Measurements from ENCODE around the gene ABCB8.

ABCB8 gene

DNA sequence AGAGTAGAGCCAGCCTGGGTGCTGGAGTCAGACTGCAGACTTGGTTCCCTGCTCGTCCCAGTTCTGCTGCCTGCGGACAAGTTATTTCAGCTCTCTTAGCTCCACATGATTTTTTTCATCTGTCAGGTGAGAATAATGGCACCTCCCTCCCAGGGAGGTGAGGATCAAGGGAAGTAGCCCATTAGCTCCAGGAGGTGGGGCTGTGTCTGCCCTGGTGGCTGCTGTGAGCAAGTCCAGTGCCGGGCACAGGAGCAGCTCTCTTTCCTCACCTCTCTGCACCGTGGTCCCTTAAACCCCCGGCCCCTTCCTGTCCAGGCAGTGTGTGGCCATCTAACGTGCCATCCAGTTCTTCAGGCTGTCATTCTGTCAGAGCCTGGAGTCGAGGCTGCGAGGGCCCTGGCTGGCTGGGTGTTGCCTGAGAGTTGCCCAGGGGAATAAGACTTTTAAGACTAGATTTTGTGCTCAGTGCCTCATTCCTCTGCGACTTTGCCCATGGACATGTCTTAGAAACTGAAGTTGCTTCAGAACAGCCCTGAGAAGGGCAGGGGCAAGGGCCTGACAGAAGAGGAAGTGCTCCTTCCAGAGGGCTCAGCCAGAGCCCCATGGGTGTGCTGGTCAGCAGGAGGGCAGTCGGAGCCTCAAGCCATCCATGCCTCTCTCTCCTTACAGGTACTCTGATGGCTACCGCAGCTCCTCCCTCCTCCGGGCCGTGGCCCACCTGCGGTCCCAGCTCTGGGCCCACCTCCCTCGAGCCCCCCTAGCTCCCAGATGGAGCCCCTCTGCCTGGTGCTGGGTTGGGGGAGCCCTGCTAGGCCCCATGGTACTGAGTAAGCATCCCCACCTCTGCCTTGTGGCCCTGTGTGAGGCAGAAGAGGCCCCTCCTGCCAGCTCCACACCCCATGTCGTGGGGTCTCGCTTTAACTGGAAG is 5.0 kb downstream of the ABCB8 start:
- no peak for TF ChIP-seq Cebpa-rat (IDR thresholded peaks at IDR 0.05)
- peak overlapping the region in 3 of 11 experiments; percentile 9 to 41 (median 40); a peak in 5 of 22 replicates for H3K4me2 ChIP-seq
- H3K9ac ChIP-seq = peak overlapping the region in 5 of 11 experiments; percentile 0 to 36 (median 1); a peak in 5 of 22 replicates
- H3K36me3 ChIP-seq = peaks cover 27 to 52% (median 38%) of the 10 kb centered on the region in 11 experiments; a peak in 21 of 22 replicates
- no peaks in the 10 kb centered on the region for H3K27me3 ChIP-seq
- H4K20me1 ChIP-seq = peaks cover 0 to 32% (median 0%) of the 10 kb centered on the region in 11 experiments; a peak in 6 of 22 replicates
- peaks cover 17 to 42% (median 21%) of the 10 kb centered on the region in 10 experiments for H3K4me1 ChIP-seq
- no peaks in the 10 kb centered on the region for H3K9me3 ChIP-seq (replicated peaks in 1 of 11)
- no peak overlapping the region for H3K4me3 ChIP-seq
- H3K27ac ChIP-seq = 0 out of 22 replicates have a peak overlapping the region, but pooled peaks of 1 of the 11 experiments have one; percentile 20

DNA sequence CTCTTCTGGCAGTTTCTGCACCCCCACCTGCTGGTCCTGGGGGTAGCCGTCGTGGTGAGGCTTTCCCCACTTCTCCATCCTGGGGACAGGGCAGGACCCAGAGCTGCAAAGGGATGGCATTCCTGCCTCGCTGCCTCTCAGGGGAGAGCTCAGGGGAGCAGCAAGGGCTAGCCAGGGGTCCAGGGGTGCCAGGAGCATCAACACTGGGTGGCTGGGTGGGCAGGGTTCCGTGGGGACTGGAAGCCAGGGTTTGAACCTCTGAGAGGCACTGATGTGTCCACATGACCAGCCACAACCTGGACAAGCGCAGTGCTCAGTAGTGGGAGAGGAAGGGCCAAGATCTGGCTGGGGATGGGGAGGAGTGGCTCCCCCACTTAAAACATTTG is 5.6 kb downstream of the ABCB8 start:
- Histone ChIP-seq H3K9me3 (replicated peaks in 1 of 11) (no peaks in the 10 kb centered on the region), H3K4me3 (no peak overlapping the region), H3K27me3 (no peaks in the 10 kb centered on the region), H3K27ac (0 out of 22 replicates have a peak overlapping the region, but pooled peaks of 1 of the 11 experiments have one; percentile 20), H4K20me1 (peaks cover 0 to 37% (median 3%) of the 10 kb centered on the region in 11 experiments; a peak in 8 of 22 replicates), H3K4me1 (peaks cover 22 to 48% (median 26%) of the 10 kb centered on the region in 10 experiments), H3K36me3 (peaks cover 27 to 52% (median 38%) of the 10 kb centered on the region in 11 experiments; a peak in 21 of 22 replicates), H3K4me2 (peak overlapping the region in 2 of 11 experiments; percentile 40 to 41; a peak in 2 of 22 replicates), H3K9ac (peak overlapping the region in 2 of 11 experiments; percentile 15 to 36; a peak in 3 of 22 replicates)
- no peak for TF ChIP-seq Cebpa-rat (IDR thresholded peaks at IDR 0.05)

DNA sequence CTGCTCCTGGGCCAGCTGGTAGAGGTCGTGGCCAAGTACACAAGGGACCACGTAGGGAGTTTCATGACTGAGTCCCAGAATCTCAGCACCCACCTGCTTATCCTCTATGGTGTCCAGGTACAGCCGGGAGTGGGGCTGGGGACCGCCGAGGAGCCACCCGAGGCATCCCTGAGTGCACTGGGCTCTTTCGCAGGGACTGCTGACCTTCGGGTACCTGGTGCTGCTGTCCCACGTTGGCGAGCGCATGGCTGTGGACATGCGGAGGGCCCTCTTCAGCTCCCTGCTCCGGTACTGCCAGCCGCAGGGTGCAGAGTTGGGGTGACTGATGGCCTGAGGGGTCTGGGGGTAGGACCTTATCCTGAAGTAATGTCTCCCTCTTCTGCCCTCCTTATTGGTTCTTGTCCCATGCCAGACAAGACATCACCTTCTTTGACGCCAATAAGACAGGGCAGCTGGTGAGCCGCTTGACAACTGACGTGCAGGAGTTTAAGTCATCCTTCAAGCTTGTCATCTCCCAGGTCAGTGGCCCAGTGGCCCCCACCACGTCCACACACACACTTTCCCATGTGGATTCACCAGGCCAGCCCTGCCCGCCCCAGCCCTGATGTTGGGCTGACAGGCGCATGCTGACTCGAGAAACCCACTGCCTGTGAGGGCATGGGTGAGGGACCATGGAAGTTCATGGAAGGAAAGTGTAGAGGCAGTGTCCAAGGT is 6.2 kb downstream of the ABCB8 start:
- H3K9me3 ChIP-seq (replicated peaks in 1 of 11) = no peaks in the 10 kb centered on the region
- no peaks in the 10 kb centered on the region for H3K27me3 ChIP-seq
- no peak overlapping the region for H3K27ac ChIP-seq
- H4K20me1 ChIP-seq = peaks cover 1 to 40% (median 6%) of the 10 kb centered on the region in 11 experiments; a peak in 13 of 22 replicates
- H3K4me2 ChIP-seq = no peak overlapping the region
- H3K4me3 ChIP-seq = no peak overlapping the region
- TF ChIP-seq Cebpa-rat (IDR thresholded peaks at IDR 0.05) = no peak
- H3K4me1 ChIP-seq = peaks cover 22 to 48% (median 26%) of the 10 kb centered on the region in 10 experiments
- H3K36me3 ChIP-seq = peaks cover 27 to 52% (median 38%) of the 10 kb centered on the region in 11 experiments; a peak in 21 of 22 replicates
- 0 out of 22 replicates have a peak overlapping the region, but pooled peaks of 1 of the 11 experiments have one; percentile 9 for H3K9ac ChIP-seq

DNA sequence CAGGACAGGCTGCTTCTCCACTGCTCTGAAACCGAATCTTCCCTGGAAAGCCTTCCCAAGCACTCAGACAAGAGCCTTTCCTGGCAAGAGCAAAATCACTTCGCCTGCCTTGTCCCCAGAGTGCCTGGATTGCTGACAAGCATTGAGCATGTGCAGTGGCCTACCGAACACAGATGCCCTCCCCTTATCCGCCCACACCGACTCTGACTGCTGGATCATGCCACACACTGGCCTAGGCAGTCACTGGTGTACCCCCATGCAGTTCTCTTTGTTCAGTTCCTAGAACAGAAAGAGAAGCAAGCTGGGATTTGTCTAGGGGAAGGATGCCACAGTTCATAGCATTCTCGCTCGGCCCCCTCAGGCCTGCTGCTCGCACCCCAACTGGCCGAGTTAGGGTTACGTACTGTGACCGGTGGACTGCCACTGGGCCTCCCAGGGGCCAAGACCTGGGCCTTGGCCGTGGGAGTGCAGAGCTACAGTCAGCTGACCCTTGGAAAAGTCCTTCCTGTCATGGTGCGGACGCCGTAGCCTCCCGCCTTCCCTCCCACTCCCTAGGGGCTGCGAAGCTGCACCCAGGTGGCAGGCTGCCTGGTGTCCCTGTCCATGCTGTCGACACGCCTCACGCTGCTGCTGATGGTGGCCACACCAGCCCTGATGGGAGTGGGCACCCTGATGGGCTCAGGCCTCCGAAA is 6.9 kb downstream of the ABCB8 start:
- TF ChIP-seq Cebpa-rat (IDR thresholded peaks at IDR 0.05) = no peak
- Histone ChIP-seq H3K9ac (no peak overlapping the region; a peak in 1 of 22 replicates), H3K27me3 (no peaks in the 10 kb centered on the region), H3K9me3 (replicated peaks in 1 of 11) (no peaks in the 10 kb centered on the region), H3K27ac (no peak overlapping the region), H3K36me3 (peaks cover 27 to 52% (median 38%) of the 10 kb centered on the region in 11 experiments; a peak in 21 of 22 replicates), H3K4me3 (no peak overlapping the region), H4K20me1 (peaks cover 4 to 47% (median 12%) of the 10 kb centered on the region in 11 experiments; a peak in 15 of 22 replicates), H3K4me2 (no peak overlapping the region), H3K4me1 (peaks cover 25 to 48% (median 26%) of the 10 kb centered on the region in 10 experiments)

DNA sequence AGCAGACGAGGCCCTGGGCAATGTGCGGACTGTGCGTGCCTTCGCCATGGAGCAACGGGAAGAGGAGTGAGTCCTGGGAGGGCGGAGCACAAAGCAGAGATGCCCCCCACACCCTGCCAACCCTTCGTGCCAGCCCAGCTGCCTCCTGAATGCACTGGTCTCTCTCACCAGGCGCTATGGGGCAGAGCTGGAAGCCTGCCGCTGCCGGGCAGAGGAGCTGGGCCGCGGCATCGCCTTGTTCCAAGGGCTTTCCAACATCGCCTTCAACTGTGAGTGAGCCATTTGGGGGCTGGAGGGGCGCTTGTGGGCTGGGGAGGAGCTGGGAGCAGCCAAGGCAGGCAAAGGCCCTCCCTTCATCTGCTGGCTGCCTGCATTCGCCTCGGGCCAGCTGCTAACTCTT is 7.7 kb downstream of the ABCB8 start:
- H3K36me3 ChIP-seq = peaks cover 27 to 52% (median 38%) of the 10 kb centered on the region in 11 experiments; a peak in 21 of 22 replicates
- H3K4me2 ChIP-seq = no peak overlapping the region
- no peak overlapping the region for H3K9ac ChIP-seq
- no peaks in the 10 kb centered on the region for H3K9me3 ChIP-seq (replicated peaks in 1 of 11)
- no peak overlapping the region for H3K27ac ChIP-seq
- H3K27me3 ChIP-seq = no peaks in the 10 kb centered on the region
- peaks cover 29 to 53% (median 32%) of the 10 kb centered on the region in 10 experiments for H3K4me1 ChIP-seq
- TF ChIP-seq Cebpa-rat (IDR thresholded peaks at IDR 0.05) = no peak
- H4K20me1 ChIP-seq = peaks cover 4 to 54% (median 12%) of the 10 kb centered on the region in 11 experiments; a peak in 15 of 22 replicates
- no peak overlapping the region for H3K4me3 ChIP-seq

DNA sequence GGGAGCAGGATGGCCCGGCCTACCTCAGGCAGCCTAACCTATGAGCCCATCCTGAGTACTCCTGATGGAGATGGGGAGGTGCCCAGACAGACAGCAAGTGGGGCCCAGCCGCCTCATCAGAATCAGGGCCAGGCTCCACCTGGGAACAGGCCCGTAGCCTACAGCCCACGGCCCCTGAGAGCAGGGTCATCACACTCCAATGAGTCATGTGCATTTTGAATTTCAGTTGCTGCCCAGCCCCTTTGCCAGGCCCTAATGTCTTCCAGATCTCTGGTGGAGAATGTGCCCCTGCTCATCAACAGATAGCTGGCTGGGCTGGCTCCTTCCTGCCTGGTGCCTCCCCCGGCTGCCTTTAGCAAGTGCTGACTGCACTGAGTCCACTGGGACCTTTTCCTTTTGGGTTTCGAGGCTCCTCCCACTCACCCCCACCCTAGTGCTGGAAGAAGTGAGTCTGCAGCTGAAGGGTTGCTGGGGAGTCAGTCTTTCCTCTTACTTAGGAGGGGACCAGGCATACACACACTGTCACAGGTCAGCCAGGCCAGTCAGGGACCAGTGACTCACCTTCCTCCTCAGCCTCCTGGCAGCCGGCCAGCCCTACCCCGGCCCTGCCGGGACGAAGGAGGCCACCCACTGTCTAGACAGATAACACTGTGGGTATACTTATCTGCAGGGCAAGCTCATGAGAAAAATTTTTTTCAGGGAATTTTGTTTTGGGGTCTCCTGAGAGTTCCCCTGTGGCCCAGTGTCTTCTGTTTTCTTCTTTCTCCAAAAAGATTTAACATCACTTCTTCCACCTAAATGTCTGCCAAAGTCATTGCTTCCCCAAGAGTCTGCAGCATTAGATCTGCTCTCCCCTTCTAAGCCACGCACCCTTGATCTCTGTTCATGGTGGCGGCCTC is 10.9 kb downstream of the ABCB8 start:
- H3K4me3 ChIP-seq = peak overlapping the region in 1 of 10 experiments; percentile 5; a peak in 1 of 20 replicates
- peak overlapping the region; percentile 19 to 76 (median 61); a peak in 21 of 22 replicates for H3K27ac ChIP-seq
- peak overlapping the region; percentile 27 to 71 (median 61); a peak in 21 of 22 replicates for H3K9ac ChIP-seq
- no peaks in the 10 kb centered on the region for H3K9me3 ChIP-seq (replicated peaks in 1 of 11)
- peak overlapping the region; percentile 77 to 96 (median 88) for H3K4me2 ChIP-seq
- no peak for TF ChIP-seq Cebpa-rat (IDR thresholded peaks at IDR 0.05)
- H3K4me1 ChIP-seq = peaks cover 28 to 40% (median 32%) of the 10 kb centered on the region in 10 experiments
- no peaks in the 10 kb centered on the region for H3K27me3 ChIP-seq
- H3K36me3 ChIP-seq = peaks cover 26 to 35% (median 31%) of the 10 kb centered on the region in 11 experiments; a peak in 21 of 22 replicates
- H4K20me1 ChIP-seq = peaks cover 4 to 42% (median 12%) of the 10 kb centered on the region in 11 experiments; a peak in 15 of 22 replicates

DNA sequence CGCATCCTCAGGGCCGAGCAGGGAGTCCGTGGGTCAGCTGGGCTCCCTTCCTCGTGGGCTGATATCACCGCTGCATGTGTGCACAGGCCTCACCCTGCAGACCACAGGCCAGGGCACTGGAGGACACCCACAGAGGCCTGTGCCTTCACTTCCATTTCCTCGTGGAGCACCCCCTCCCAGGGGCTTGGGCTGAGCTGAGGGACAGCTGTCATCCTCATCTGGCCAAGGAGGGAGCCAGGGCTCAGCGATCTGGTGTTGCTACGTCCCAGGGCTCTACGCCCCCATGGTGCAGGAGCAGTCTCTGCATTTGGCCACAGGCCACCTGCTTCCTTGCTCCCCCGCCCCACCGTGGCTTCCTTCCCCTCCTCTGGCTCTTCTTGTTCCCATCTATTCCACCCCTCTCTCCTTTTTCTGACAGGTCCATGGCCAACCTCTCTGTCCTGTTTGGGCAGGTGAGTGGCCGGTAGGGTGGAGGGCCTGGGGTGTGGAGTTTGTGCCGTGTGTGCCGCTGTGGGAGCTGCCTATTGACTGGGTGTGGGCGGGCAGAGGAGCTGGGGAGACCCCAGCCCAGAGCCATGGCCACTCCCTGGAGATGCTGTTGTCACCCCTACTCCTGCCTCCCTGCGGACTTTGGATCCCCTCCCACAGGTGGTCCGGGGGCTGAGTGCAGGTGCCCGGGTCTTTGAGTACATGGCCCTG is 11.7 kb downstream of the ABCB8 start:
- Histone ChIP-seq H3K4me3 (no peak overlapping the region), H3K9me3 (replicated peaks in 1 of 11) (no peaks in the 10 kb centered on the region), H4K20me1 (peaks cover 4 to 34% (median 12%) of the 10 kb centered on the region in 11 experiments; a peak in 14 of 22 replicates), H3K9ac (peak overlapping the region in 7 of 11 experiments; percentile 25 to 71 (median 35); a peak in 8 of 22 replicates), H3K4me1 (peaks cover 28 to 35% (median 32%) of the 10 kb centered on the region in 10 experiments), H3K27me3 (no peaks in the 10 kb centered on the region), H3K4me2 (peak overlapping the region; percentile 77 to 96 (median 88)), H3K36me3 (peaks cover 18 to 32% (median 23%) of the 10 kb centered on the region in 11 experiments; a peak in 21 of 22 replicates), H3K27ac (peak overlapping the region in 7 of 11 experiments; percentile 6 to 76 (median 51); a peak in 13 of 22 replicates)
- TF ChIP-seq Cebpa-rat (IDR thresholded peaks at IDR 0.05) = no peak

Measured in BLaER1 treated with 17β-estradiol and CSF1 and Interleukin-3, amounts not matched to agents 10 nM and 100 nM (cell line).